HepG2 (cell line): Measurements from ENCODE around the gene CTNNA1. TPM values are rescaled to one million over a fixed set of nuclear protein-coding genes. Genes with fewer than 3 reads are reported as not detected.

ENCODE experiments used
- ATAC-seq: fragments of 200-7000 bp; cut with Tn5 transposase; 3 replicates; pipeline ENCODE4 v1.9.1; 2020; ENCODE audit warnings: mild to moderate bottlenecking, moderate library complexity
- BruUV-seq: library from RNA; stranded (reverse); fragments of 400-500 nt; replicated peaks from 2 replicates; lab custom pipeline; 2021; lab: Mats Ljungman, UMichigan
- CTCF ChIA-PET: fragments of 300-600 bp; formaldehyde crosslinking; extraction: SDS; loops from one replicate; lab custom pipeline; 2021; ENCODE audit warnings: low total read pairs, inconsistent platforms, low intra/inter-chr PET ratio; lab: Yijun Ruan, JAX
- POLR2A ChIA-PET: fragments of 350-600 bp; sonication (Branson Sonifier 250); formaldehyde crosslinking; loops from one replicate; lab custom pipeline; 2020; ENCODE audit warnings: antibody characterized with exemption, inconsistent platforms; lab: Yijun Ruan, JAX
- DNase-seq: peaks from one replicate; pipeline ENCODE4 v3.0.0-alpha.2; 2015; ENCODE audit warnings: low spot score
- FAIRE-seq: peaks from 3 replicates; lab custom pipeline; 2011; peaks lifted over from hg19 to GRCh38; lab: Jason Lieb, UNC
- H2AFZ ChIP-seq: one replicate; pipeline ENCODE4 v1.6.1; 2011; ENCODE audit warnings: low read length, inconsistent platforms
- H3K27ac ChIP-seq: fragments of 300-600 bp; 3 replicates; pipeline ENCODE4 v1.8.0; 2011; ENCODE audit warnings: mixed run types, mild to moderate bottlenecking, mixed read lengths, low read length, inconsistent platforms; ENCODE audit not compliant: insufficient read depth; ENCODE audit errors: extremely low read length
- H3K27me3 ChIP-seq, 2 experiments: fragments of 200-600 bp in 1 of 2; 2 replicates in 1 of 2; 3 replicates in 1 of 2; pipeline versions ENCODE4 v1.6.0 to v1.8.0; 2011; ENCODE audit warnings: low read length in 2 of 2, mild to moderate bottlenecking in 2 of 2, moderate library complexity in 2 of 2, inconsistent platforms in 1 of 2; ENCODE audit not compliant: insufficient read depth in 2 of 2, control insufficient read depth in 1 of 2
- H3K36me3 ChIP-seq, 2 experiments: fragments of 200-600 bp in 1 of 2; replicated peaks in 1 of 2; 2 replicates in 1 of 2; 3 replicates in 1 of 2; pipeline versions ENCODE4 v1.5.1 to v1.8.0; 2011; ENCODE audit warnings: low read length in 2 of 2, inconsistent platforms in 1 of 2; ENCODE audit not compliant: insufficient read depth in 2 of 2, control insufficient read depth in 1 of 2
- H3K4me1 ChIP-seq: 2 replicates; pipeline ENCODE4 v1.5.1; 2012; ENCODE audit warnings: low read length, inconsistent platforms; ENCODE audit not compliant: insufficient read depth
- H3K4me2 ChIP-seq: 2 replicates; pipeline ENCODE4 v1.6.0; 2011; ENCODE audit warnings: low read depth, low read length, inconsistent platforms
- H3K4me3 ChIP-seq, 3 experiments: fragments of 200-600 bp in 1 of 3; sonication (generic), shearing (Covaris generic) in 1 of 3; replicated peaks in 1 of 3; 2 replicates each; pipeline ENCODE4 v1.5.1; 2011 to 2016; ENCODE audit warnings: low read length in 3 of 3, inconsistent platforms in 2 of 3, low read depth in 2 of 3, mild to moderate bottlenecking in 2 of 3, control low read depth in 1 of 3, mixed read lengths in 1 of 3; ENCODE audit not compliant: insufficient read depth in 1 of 3
- H3K79me2 ChIP-seq: one replicate; pipeline ENCODE4 v1.6.1; 2011; ENCODE audit warnings: low read length, inconsistent platforms; ENCODE audit not compliant: insufficient read depth
- H3K9ac ChIP-seq: 2 replicates; pipeline ENCODE4 v1.6.0; 2011; ENCODE audit warnings: mild to moderate bottlenecking, low read depth, low read length, inconsistent platforms; ENCODE audit not compliant: insufficient read depth
- H3K9me3 ChIP-seq: 2 replicates; pipeline ENCODE4 v1.5.1; 2012; ENCODE audit warnings: mild to moderate bottlenecking, low read length
- H4K20me1 ChIP-seq: 2 replicates; pipeline ENCODE4 v1.6.0; 2011; ENCODE audit warnings: inconsistent platforms, mild to moderate bottlenecking, low read length, moderate library complexity; ENCODE audit not compliant: insufficient read depth
- ZFP82 ChIP-seq: sonication (generic); formaldehyde crosslinking; IDR thresholded peaks from 2 replicates; pipeline ENCODE4 v1.5.1; 2020; ENCODE audit warnings: mild to moderate bottlenecking, missing genetic modification reagents, borderline replicate concordance
- WGBS: methylation state at CpG from one replicate; pipeline ENCODE4 v1.1.6; 2017; ENCODE audit warnings: low lambda C conversion rate; 5-methylcytosine and 5-hydroxymethylcytosine counted together
- in situ Hi-C: cut with HindIII; loops from 2 replicates; pipeline ENCODE4 v1.10.0; 2017; ENCODE audit warnings: low pct_unique_long_range_greater_than_20kb; ENCODE audit not compliant: extremely low pct_ligation_motif_present
- intact Hi-C: fragments of 100-400 bp; cut with micrococcal nuclease; formaldehyde crosslinking; loops from one replicate; pipeline ENCODE4 v1.10.0; 2022; ENCODE audit not compliant: unreplicated experiment
- polyA plus RNA-seq, 8 experiments: library from polyadenylated mRNA; depleted of rRNA in 3 of 8; stranded (reverse) in 7 of 8; unstranded in 1 of 8; fragments of >200 nt; fragmentation: Illumina TruSeq in 4 of 8; extraction: Trizol in 4 of 8; gene quantifications; 2 replicates each; pipeline versions ENCODE4 v1.2.1 to v1.2.3, GENCODE V29; 2011 to 2016; ENCODE audit warnings: low read depth in 4 of 8, missing spikeins in 1 of 8, mixed read lengths in 1 of 8; ENCODE audit not compliant: insufficient read depth in 1 of 8
- total RNA-seq, 5 experiments: library from RNA; depleted of rRNA; stranded (reverse); fragments of >200 nt; fragmentation: Illumina TruSeq; extraction: Trizol; gene quantifications; 2 replicates each; pipeline ENCODE4 v1.2.3, GENCODE V29; 2016; ENCODE audit warnings: low read depth in 1 of 5
- TF ChIP-seq, protein P1 (sequence below): sonication (generic); formaldehyde crosslinking; IDR thresholded peaks from 2 replicates; pipeline ENCODE4 v1.4.0; 2020; ENCODE audit warnings: missing genetic modification reagents, mild to moderate bottlenecking, borderline replicate concordance
- TF ChIP-seq, protein P2 (sequence below): sonication (generic); formaldehyde crosslinking; IDR thresholded peaks from 2 replicates; pipeline ENCODE4 v1.5.0; 2020; ENCODE audit warnings: mild to moderate bottlenecking, missing genetic modification reagents, borderline replicate concordance
- TF ChIP-seq, protein P3 (sequence below), 2 experiments: fragments of 450-650 bp in 1 of 2; sonication (generic) in 1 of 2; formaldehyde crosslinking; IDR thresholded peaks; 2 replicates each; pipeline versions ENCODE4 v1.5.0 to v1.8.0; 2020 to 2022; ENCODE audit warnings: mild to moderate bottlenecking in 1 of 2, missing genetic modification reagents in 1 of 2

Gene CTNNA1
- total and polyA plus RNA-seq, 2 of the 13 experiments (the other 11 are each of a cell fraction or from before 2014, with no cell fraction given): 66.8 to 162 TPM

DNA sequence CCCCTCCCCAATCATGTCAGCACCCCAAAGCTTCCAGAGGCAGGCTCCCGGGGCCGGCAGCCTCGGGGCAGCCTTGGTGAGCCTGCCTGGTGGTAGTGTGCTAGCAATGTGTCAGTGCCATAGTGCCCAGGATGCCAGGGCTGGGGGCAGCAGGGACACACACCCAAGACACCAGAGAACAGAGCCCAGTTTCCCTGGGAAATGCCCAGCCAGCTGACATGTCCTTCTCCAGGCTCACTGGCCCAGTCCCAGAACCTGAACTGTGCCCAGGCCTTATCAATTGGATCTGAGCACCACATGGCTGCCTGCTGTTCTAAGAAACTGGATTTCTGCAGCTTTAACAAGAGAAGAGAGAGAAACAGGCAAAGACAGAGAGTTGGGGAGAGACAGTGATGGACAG, 196.8 kb downstream of the CTNNA1 start (continued):
- TF ChIP-seq, protein P1, sequence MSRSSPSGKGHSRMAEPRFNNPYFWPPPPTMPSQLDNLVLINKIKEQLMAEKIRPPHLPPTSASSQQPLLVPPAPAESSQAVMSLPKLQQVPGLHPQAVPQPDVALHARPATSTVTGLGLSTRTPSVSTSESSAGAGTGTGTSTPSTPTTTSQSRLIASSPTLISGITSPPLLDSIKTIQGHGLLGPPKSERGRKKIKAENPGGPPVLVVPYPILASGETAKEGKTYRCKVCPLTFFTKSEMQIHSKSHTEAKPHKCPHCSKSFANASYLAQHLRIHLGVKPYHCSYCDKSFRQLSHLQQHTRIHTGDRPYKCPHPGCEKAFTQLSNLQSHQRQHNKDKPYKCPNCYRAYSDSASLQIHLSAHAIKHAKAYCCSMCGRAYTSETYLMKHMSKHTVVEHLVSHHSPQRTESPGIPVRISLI (CRISPR knock-in tag): no peak
- TF ChIP-seq, protein P2, sequence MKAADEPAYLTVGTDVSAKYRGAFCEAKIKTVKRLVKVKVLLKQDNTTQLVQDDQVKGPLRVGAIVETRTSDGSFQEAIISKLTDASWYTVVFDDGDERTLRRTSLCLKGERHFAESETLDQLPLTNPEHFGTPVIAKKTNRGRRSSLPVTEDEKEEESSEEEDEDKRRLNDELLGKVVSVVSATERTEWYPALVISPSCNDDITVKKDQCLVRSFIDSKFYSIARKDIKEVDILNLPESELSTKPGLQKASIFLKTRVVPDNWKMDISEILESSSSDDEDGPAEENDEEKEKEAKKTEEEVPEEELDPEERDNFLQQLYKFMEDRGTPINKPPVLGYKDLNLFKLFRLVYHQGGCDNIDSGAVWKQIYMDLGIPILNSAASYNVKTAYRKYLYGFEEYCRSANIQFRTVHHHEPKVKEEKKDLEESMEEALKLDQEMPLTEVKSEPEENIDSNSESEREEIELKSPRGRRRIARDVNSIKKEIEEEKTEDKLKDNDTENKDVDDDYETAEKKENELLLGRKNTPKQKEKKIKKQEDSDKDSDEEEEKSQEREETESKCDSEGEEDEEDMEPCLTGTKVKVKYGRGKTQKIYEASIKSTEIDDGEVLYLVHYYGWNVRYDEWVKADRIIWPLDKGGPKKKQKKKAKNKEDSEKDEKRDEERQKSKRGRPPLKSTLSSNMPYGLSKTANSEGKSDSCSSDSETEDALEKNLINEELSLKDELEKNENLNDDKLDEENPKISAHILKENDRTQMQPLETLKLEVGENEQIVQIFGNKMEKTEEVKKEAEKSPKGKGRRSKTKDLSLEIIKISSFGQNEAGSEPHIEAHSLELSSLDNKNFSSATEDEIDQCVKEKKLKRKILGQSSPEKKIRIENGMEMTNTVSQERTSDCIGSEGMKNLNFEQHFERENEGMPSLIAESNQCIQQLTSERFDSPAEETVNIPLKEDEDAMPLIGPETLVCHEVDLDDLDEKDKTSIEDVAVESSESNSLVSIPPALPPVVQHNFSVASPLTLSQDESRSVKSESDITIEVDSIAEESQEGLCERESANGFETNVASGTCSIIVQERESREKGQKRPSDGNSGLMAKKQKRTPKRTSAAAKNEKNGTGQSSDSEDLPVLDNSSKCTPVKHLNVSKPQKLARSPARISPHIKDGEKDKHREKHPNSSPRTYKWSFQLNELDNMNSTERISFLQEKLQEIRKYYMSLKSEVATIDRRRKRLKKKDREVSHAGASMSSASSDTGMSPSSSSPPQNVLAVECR (CRISPR knock-in tag): no peak
- TF ChIP-seq, all 625 proteins: peak for 0

DNA sequence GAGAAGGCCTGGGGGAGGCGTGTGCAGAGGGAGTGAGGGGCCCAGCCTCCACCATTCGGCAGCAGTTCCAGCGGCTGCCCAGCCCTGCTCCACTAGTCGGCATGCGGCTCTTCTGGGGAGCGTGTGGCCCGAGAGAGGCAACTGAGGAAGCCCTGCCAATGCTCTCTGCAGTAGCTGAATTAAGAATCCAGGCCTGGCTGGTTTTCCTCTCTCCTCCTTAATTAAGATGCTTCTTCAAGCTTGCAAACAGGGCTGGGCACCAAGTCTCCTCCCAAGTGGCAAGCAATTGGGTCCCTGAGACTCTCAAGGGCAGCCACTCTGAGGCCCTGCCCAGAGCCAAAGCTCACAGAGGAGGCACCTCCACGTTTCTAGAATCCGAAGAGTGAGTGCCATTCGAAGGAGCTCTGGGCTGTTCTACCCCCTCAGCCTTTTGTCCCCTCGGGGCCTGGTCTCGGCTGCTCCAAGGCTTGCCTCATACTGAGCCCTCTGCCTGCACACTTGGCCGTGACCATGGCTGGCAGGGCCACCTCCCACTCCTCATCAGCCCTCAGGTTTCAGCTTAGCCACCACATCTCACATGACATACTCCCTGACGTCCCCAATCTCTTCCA, 197.3 kb downstream of the CTNNA1 start:
- BruUV-seq: no TSS peak
- peaks cover 0 to 2% of the 10 kb centered on the region in 2 experiments; a peak in 2 of 5 replicates for H3K36me3 ChIP-seq
- no peak overlapping the region for H2AFZ ChIP-seq
- H3K4me1 ChIP-seq: peaks cover 27% of the 10 kb centered on the region
- no peak for TF ChIP-seq ZFP82 (CRISPR knock-in tag)
- TF ChIP-seq, protein P3, sequence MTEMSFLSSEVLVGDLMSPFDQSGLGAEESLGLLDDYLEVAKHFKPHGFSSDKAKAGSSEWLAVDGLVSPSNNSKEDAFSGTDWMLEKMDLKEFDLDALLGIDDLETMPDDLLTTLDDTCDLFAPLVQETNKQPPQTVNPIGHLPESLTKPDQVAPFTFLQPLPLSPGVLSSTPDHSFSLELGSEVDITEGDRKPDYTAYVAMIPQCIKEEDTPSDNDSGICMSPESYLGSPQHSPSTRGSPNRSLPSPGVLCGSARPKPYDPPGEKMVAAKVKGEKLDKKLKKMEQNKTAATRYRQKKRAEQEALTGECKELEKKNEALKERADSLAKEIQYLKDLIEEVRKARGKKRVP (CRISPR knock-in tag; IDR thresholded peaks at IDR 0.05): no peak
- H3K4me3 ChIP-seq: no peak overlapping the region
- no peaks in the 10 kb centered on the region for H4K20me1 ChIP-seq
- 90% methylated on average over 5 of the region's 14 CpGs for WGBS
- no peaks in the 10 kb centered on the region for H3K9me3 ChIP-seq
- no peaks in the 10 kb centered on the region for H3K27me3 ChIP-seq
- CTCF ChIA-PET: no interaction called here
- H3K79me2 ChIP-seq: no peaks in the 10 kb centered on the region
- intact Hi-C loops: no loop called here
- no peak for ATAC-seq
- POLR2A ChIA-PET: no interaction called here
- H3K4me2 ChIP-seq: no peak overlapping the region
- H3K9ac ChIP-seq: no peak overlapping the region
- no peak for FAIRE-seq
- in situ Hi-C loops: loop anchor here (25.0 kb wide), 1 partner anchor 312 kb away; no protein-coding TSS in a partner anchor
- no peak overlapping the region for H3K27ac ChIP-seq
- DNase-seq: no peak
